ENCODE measurements around the gene TP53I11. TPM values are rescaled to one million over a fixed set of nuclear protein-coding genes. Genes with fewer than 3 reads are reported as not detected.

TP53I11 gene
- total RNA-seq, 1 donor from 2014 or later: 45.5 TPM

DNA sequence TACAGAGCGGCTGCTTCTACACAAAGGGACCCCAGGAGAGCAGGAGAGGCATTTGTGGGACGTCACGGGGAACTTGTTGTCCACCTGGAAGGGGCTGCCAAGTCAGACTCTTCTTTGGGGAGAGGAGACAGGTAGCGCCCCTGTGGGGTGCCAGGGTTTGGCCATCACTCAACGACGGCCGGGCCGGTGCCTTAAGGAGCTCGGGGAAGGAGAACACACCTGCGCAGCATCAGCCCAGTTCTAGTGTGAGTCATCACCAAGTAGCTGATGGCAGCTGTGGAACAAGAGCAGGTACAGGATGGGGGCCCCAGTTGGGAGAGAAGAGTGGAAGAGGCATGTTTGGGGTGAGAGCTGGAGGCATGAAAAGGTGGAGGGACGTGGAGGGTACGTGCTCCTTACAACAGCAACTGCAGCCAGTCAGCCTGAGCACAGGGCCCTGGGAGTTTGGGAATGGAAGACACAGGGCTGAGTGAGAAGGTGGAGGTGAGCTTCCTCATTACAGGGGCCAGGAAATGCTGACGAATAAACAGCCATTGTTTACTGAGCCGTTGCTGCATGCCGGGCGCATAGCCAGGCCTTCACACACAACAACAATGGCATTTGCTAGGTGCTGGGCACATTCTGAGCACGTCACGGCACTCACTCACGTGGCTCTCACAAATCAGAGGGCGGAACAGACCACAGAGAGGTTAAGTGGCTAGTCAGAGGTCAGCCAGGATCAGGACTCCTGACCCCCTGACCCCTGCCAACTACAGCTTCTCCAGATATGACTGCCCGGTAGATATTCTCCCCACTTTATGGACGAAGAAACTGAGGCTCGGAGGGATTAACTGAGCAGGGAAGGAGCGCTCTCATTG, 29.1 kb upstream of the TP53I11 start:
- ATAC-seq (peak; percentile 41), DNase-seq (peak; percentile 46)
- intact Hi-C loops (cut with micrococcal nuclease): no loop called here

DNA sequence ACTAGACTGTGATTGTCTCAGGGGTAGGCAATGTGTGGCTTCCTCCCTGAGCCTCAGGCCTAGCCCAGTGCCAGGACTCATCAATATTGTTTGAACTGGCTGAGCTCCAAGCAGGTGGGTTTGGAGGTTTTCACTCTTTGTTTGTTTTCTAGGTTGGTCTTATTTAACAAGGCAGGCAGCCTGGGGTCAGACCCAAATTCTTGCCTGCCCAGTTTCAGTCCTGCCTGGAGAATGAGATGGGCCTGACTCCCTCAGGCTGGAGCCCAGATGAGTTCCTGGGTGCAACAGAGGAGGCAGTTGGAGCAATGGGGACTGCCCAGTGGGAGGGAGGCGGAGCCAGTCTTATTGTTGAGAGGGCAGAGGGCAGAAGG, 28.3 kb upstream of the TP53I11 start:
- DNase-seq (no peak), ATAC-seq (no peak)
- intact Hi-C loops (cut with micrococcal nuclease): no loop called here

DNA sequence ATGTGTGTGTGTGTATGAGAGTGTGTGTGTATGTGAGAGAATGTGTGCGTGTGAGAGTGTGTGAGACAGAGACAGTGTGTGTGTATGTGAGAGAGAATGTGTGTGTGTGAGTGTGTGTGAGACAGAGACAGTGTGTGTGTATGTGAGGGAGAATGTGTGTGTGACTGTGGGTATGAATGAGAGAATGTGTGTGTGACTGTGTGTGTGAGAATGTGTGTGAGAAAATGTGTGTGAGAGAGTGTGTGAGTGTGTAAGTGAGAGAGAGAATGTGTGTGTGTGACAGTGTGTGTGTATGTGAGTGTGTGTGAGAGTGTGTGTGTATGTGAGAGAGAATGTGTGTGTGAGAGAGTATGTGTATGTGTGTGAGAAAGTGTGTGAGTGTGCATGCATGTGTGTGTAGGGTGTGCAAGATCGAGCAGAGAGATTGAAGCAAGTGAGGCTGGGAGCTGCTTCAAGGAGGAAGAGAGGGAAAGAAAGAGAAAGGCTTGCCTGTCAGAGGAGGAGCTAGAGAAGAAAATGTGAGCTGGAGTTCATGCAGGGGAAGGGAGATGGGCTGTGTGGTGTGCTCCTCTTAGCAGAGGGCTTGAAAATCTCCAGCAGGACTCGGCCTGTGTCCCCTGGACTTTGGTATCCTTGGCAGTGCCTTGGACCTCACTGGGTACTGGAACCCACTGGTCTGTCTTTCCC, 27.7 kb upstream of the TP53I11 start:
- no peak for ATAC-seq
- intact Hi-C loops (cut with micrococcal nuclease): no loop called here
- DNase-seq: no peak

DNA sequence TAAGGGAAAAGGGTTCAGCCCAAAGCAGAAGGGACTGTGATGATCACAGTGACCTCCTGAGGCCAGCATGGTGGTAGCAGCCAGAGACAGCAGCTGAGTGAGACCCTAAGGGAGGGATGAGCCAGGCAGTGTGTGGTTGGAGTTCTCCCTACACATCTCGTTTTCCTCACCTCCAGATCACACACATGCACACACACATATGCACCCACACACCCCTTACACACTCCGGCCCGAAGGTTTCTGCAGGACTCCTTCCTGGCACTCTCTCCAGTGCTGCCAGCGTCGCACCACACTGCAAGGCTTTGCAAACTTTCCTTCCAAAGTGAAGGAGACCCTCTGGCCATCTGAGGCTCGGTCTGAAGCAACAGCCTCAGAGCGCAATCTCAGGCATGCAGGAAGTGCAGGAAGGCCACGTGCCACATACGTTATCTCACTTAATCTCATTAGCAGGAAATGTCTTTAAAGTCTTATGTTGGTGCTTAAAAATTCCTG, 26.9 kb upstream of the TP53I11 start:
- peak; percentile 21 for ATAC-seq
- intact Hi-C loops (cut with micrococcal nuclease): no loop called here
- DNase-seq: no peak

DNA sequence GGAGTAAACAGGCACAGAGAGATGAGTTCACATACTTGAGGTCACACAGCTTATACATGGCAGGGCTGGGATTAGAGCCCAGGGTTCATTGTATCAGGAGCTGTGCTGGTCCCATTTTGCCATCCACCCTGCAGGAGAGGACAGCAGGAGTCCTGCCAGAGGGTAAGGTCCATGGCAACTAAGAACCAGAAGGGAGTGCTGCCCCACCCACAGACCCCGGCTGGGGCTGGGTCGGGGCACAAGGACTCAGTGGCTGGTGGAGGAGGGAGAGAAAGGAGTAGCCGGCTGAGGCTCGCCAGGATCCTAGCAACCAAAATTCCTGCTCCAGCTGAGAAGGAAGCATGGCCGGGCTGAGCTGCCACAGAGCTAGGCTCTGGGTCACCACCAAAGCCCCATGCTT, 25.9 kb upstream of the TP53I11 start:
- intact Hi-C loops (cut with micrococcal nuclease): no loop called here
- no peak for ATAC-seq
- no peak for DNase-seq

DNA sequence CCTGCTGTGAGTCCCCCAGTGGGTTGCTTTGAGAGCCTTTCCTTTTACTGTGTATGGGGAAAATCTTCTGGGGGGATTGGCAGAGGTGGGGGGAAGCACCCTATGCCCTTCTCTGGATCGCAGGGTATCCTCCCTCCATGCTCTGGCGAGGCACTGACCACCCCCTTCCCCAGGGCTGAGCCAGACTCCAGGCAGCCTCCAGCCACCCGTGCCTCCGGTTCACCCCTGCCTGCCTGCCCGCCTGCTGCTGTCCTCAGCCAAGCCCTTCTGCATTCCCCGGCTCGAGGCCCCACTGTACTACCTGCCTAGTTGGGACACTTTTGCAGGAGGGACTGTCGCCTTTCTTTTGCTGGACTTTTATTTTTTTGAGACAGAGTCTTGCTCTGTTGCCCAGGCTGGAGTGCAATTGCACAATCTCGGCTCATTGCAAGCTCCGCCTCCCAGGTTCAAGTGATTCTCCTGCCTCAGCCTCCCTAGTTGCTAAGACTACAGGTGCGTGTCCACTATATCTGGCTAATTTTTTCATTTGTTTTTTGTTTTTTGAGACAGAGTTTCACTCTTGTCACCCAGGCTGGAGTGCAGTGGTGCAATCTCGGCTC, 23.8 kb upstream of the TP53I11 start:
- intact Hi-C loops (cut with micrococcal nuclease): no loop called here
- no peak for DNase-seq
- no peak for ATAC-seq

DNA sequence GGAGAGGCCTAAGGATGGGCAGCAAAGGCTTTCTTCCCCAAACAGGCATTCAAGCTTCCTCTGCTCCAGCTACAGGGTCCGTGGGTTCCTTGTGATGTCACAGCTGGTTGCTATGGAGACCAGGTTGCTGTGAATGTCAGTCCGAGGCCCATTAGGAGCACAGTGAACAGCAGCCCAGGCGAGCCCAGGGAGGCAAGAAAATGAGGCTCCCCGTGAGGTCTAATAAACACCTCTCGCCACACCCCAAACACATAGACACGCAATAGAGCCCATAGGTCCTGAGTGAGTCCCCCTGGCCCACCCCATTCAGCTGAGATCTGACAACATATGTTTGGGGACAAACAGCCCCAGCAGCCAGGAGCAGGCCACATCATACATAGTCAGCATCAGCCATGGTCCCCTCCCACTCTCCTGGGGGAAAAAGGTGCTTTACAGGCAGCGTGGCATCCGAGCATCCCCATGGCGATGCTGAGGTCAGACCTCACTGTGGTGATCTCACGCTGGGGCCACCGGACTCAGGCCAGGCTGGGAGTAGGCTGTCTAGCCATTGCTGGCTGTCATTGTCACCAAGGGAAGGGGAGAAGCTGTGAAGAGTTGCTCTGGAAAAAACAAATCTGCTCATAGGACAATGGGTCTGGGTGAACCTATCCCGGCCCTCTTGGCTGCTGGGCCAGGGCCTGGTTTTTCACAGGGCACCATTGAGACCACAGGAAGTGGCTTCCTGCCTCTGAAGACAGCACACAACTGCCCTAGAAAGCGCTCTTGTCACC, 23.1 kb upstream of the TP53I11 start:
- ATAC-seq (no peak), DNase-seq (no peak)
- intact Hi-C loops (cut with micrococcal nuclease): no loop called here

DNA sequence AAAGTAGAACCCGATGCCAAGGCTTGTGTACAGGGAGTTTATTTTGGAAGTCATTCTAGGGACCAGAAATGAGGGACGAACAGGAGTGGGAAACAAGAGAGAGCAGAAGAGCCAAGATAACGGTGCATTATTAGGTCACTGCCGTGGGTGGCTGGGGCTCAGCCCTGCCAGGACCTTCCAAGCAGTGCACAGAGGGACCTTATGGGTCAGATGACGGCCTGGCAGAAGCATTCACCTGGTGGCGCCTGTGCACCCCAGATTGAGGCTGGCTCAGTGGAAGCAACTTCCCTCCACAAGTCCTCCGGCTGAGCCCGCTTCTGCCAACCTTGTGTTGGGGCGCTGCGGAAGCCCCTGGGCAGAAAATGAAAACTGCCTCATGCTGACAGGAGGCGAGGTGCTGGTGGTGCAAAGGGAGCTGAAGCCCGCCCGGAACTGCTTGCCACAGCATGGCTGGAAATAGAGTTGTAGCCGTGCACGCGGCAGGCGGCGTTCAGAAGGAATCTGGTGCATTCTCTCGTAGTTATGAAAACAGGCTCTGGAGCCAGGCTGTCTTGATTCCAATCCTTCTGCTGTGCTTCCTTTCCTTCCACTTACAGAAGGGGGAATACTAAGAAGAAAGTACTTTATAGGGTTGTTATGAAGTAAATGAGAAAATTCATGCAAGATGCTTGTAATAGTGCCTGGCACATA, 22.2 kb upstream of the TP53I11 start:
- peak; percentile 60 for ATAC-seq
- intact Hi-C loops (cut with micrococcal nuclease): no loop called here
- peak; percentile 44 for DNase-seq

DNA sequence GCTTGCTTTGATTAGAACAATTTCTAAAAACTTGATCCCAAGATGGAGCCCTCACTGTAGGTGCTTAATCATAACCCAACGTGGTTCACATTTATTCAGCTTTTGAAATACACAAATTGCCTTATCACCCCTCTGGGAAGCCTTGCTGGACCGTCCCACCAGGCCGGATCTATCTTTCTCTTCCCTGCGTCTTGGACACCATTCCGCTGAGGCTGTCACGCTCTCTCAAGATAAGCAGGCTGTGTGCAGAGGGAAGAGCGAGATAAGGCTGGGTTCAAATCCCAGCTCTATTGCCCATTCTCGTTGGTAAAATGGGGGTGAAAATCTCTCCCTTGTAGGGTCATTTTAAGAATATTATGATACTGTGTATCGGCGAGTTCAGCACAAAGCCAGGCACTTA, 20.5 kb upstream of the TP53I11 start:
- ATAC-seq: peak; percentile 24
- DNase-seq: no peak
- intact Hi-C loops (cut with micrococcal nuclease): no loop called here

DNA sequence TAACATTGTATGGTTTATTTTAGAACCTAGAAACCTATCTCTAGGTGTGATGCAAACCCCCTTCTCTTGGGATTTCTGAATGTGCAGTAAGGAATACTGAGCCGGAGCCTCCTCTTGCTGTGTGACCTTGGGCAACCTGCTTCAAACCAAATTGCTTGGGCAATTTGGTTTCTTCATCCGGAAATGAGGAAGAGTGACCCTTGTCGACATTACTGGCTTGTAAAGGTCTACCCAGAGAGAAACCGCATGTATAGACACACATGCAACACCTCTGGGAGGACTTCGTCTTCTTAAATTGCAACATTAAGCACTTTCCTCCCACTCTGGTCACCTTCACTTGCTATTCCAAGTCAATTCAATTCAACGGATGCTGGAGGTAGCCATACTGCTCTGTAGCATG, 19.6 kb upstream of the TP53I11 start:
- ATAC-seq (no peak), DNase-seq (no peak)
- intact Hi-C loops (cut with micrococcal nuclease): no loop called here

DNA sequence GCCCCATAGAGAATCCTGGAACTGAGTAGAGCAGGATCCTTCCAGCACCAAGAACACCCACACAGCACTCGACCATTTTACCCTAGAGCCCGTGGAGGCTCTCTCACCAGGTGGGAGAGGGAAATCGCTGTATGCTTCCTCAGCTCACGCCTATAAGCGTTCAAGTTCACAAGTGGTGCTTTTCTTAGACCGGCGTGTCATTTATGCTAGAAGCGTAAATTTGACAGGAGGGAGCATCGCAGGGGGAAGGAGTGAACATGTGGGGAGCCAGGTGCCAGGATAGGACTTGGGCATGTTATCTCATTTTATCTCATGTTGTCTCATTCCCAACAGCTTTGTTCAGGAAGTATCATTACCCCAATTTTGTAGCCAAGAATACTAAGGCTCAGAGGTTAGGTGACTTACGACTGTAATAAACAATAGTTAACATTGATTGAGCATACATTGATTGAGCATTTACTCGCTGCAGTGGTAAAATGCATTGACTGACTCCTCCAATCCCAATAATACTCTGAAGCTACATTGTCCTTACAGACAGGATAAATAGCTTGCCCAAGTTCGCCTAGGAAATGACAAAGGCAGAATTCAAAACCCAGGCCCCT, 19.1 kb upstream of the TP53I11 start:
- ATAC-seq (no peak), DNase-seq (no peak)
- intact Hi-C loops (cut with micrococcal nuclease): no loop called here

DNA sequence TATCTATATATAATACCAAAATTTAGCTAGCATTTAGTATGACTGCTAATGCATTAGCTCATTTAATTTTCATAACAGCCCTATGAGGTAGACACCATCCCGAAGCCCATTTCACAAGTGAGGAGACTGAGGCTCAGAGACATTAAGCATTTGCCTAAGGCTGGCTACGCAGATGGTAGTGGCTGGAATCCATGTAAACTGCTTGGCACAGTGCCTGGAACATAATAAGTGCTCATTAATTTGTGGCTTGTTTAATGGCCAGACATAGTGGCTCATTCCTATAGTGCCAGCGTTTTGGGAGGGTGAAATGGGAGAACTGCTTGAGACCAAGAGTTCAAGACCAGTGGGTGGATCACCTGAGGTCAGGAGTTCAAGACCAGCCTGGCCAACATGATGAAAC, 17.8 kb upstream of the TP53I11 start:
- intact Hi-C loops (cut with micrococcal nuclease): no loop called here
- no peak for DNase-seq
- no peak for ATAC-seq

DNA sequence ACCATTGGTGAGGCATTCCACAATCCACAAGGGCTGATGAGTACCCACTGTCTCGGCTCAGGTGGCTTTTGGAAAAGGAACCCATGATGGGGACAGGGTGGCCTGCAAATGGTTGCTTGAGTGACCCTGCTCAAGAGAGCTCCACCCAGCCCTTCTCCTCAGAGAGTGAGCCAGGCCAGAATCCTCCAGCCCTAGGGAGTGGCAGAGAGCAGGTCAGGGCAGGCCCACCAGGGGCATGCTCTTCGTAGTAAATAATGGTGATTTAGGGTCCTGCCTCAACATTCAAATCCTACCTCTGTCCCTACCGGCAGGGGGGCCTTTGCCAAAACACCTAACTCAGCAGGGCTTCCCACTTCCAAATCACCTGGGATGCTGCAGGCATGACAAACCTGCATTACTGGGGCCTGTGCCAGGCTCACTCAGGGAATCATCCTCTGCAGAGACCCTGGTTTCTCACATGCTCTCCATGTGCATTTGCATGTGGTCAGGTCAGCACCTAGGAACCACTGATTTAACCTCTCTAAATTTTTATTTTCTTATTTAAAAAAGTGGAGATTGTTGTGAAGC, 17.3 kb upstream of the TP53I11 start:
- ATAC-seq: no peak
- intact Hi-C loops (cut with micrococcal nuclease): no loop called here
- DNase-seq: no peak

DNA sequence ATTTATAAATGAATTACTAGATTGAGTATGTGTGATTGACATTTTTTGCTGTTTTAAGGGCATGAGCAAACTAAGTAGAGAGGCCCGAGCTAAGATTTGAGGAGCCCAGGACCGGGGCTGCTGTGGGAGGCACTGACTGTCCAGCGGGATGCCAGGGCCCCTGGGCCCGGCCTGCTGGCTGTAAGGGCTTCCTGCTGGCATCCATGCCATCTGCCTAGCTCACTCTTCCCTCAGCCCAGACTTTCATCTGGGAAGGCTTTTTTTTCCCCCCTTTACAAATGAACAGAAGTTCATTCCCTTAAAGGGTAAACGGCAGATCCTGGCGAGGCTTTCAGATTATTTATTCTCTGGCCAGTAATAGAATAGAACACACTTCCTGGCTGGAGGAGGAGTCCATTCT, 16.0 kb upstream of the TP53I11 start:
- intact Hi-C loops (cut with micrococcal nuclease): no loop called here
- no peak for ATAC-seq

DNA sequence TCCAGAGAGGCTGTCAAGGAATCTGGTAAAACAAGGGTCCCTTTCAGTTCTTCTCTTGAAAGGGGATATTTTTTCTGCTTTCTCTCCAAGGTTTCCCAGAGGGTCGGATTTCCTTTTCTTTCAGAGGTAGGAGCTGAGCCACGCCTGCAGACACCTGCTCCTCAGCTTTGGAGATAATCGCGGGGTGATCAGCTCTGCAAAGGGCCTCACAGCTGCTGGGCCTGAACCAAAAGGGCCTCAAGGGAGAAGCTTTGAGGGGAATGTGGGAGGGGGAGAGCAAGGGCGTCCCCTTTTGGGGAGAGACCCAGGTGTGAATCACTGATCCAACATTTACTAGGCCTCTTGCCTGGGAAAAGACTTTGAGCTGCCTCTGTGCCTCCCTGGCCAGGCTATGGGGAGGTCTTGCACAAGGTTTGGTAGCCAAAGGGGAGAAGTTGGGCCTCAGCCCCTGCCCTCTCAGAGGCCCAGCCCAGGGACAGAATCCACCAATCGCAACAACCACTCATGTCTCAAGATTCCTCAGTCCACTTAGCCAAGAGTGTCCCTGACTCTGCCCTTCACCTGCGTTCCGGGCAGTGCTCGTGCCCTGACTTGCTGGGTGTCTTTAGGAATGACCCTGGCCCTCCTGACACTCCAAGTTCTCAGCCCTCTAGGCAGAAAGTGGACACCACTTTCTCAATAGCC, 14.0 kb upstream of the TP53I11 start:
- intact Hi-C loops (cut with micrococcal nuclease): no loop called here

More for the DNA sequence above, 16.0 kb upstream of the TP53I11 start:
- DNase-seq: no peak

DNA sequence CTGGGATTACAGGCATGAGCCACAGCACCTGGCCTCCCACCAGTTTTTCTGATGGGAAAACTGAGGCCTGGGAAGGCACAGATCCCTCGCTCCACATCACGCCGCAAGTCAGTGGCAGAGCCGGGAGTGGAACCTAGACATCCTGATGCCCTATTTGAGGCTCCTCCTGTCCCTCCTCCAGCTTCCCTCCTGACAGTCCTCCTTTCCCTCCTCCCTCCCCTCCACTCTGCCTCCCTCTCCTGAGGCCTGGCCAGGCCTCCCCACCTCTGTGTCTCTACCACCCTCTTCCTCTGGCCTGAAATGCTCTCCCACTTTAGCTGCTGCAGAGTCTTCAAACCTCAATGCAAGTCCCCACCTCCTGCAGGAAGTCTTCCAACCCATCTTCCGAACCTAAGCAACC, 13.3 kb upstream of the TP53I11 start:
- no peak for DNase-seq
- intact Hi-C loops (cut with micrococcal nuclease): no loop called here

More for the DNA sequence above, 14.0 kb upstream of the TP53I11 start:
- ATAC-seq (no peak), DNase-seq (no peak)

DNA sequence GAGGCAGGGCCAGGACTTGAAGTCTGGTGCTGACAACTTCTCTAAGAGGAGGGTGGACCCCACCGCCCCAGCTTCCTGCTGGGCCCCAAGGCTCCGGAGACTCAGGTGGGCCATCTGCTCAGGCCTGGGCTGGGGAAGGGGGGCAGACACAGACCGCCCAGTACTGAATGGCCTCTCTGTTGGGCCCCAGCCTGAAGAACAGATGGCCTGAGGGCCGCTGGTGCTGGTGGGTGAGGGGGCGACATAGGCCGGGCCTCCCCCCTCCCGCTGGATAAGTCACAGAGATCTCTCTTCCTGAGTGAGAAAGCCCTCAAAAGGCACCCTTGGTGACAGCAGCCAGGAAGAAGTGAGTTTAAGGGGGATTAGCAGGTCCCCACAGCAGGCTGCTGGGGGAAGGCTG, 12.5 kb upstream of the TP53I11 start:
- intact Hi-C loops (cut with micrococcal nuclease): no loop called here
- DNase-seq (no peak), ATAC-seq (no peak)

More for the DNA sequence above, 13.3 kb upstream of the TP53I11 start:
- ATAC-seq: no peak

DNA sequence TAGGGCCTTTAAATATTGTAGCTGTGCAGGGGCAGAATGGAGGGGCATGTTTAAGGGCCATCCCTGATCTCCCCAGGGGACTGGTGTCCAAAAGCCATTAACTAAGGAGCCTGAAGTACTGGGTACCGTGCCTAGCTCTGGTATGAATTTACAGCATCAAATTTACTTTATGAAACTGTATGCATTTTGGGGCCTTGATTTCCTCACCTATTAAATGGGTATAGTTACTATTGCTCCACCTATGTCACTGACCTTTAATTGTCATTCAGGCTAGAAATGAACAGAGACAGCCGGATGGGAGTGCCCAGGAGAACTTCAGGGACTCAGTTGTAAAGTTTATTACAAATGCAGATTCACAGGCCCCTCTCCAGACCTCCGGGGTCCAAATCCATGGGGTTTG, 11.8 kb upstream of the TP53I11 start:
- DNase-seq (no peak), ATAC-seq (no peak)
- intact Hi-C loops (cut with micrococcal nuclease): no loop called here

Data from left ventricle myocardium superior (tissue), 1 donor.